Thyroid gland (tissue), 4 donors: ENCODE results near the gene ARHGEF38.

ENCODE experiments used
- POLR2A ChIP-seq, 2 donors: fragments of 450-650 bp; IDR thresholded peaks; one replicate each; pipeline ENCODE4 v1.6.1; 2017; ENCODE audit warnings: antibody characterized with exemption in 2 of 2, mild to moderate bottlenecking in 2 of 2, moderate library complexity in 1 of 2
- TF ChIP-seq, protein P1 (sequence below), 6 experiments: fragments of 200-600 bp in 3 of 6; fragments of 450-650 bp in 3 of 6; sonication (generic) in 3 of 6; IDR thresholded peaks; one replicate each; pipeline ENCODE4 v1.5.1; 2016 to 2019; ENCODE audit warnings: antibody characterized with exemption in 6 of 6, mild to moderate bottlenecking in 2 of 6, inconsistent platforms in 1 of 6, moderate library complexity in 1 of 6

DNA sequence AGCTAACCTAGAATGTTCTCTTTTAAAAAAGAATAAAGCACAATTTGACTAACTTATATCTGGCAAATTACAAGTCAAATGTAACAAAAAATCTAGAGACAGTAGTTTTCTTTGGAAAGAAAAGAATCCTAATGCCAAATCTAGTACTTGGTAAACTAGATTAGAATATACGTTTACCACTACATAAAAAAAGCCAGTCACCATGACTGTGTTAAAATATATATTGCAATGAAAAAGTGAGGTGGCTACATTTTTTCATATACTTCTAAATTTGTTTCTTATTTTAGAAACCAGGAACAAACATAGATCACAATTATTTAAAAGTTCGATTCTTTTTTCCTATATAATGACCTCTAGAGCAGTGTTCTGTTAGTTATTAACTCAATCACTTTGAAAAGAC lies 48.9 kb upstream of the ARHGEF38 start:
- TF ChIP-seq, protein P1, sequence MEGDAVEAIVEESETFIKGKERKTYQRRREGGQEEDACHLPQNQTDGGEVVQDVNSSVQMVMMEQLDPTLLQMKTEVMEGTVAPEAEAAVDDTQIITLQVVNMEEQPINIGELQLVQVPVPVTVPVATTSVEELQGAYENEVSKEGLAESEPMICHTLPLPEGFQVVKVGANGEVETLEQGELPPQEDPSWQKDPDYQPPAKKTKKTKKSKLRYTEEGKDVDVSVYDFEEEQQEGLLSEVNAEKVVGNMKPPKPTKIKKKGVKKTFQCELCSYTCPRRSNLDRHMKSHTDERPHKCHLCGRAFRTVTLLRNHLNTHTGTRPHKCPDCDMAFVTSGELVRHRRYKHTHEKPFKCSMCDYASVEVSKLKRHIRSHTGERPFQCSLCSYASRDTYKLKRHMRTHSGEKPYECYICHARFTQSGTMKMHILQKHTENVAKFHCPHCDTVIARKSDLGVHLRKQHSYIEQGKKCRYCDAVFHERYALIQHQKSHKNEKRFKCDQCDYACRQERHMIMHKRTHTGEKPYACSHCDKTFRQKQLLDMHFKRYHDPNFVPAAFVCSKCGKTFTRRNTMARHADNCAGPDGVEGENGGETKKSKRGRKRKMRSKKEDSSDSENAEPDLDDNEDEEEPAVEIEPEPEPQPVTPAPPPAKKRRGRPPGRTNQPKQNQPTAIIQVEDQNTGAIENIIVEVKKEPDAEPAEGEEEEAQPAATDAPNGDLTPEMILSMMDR (IDR thresholded peaks at IDR 0.05), result no peak
- no peak for TF ChIP-seq POLR2A (IDR thresholded peaks at IDR 0.05)
